Panc1 (cell line): ENCODE measurements around the gene ARX. TPM values are rescaled to one million over a fixed set of nuclear protein-coding genes. Genes with fewer than 3 reads are reported as not detected.

ENCODE experiments used
- ATAC-seq: fragments of 200-7000 bp; cut with Tn5 transposase; 2 replicates; pipeline ENCODE4 v1.9.1; 2020; ENCODE audit warnings: mild to moderate bottlenecking, moderate library complexity
- BruUV-seq: library from RNA; stranded (reverse); fragments of 400-500 nt; replicated peaks from 2 replicates; lab custom pipeline; 2021; lab: Mats Ljungman, UMichigan
- CTCF ChIA-PET: fragments of 300-600 bp; sonication (Branson Sonifier 250); formaldehyde crosslinking; loops from one replicate; lab custom pipeline; 2022; ENCODE audit warnings: antibody characterized with exemption; lab: Charles Lee
- POLR2A ChIA-PET: fragments of 300-600 bp; sonication (Branson Sonifier 250); formaldehyde crosslinking; loops from one replicate; lab custom pipeline; 2022; ENCODE audit warnings: antibody characterized with exemption; lab: Charles Lee
- DNase-seq: peaks from one replicate; pipeline ENCODE4 v3.0.0-alpha.2; 2010; ENCODE audit warnings: low read depth, low spot score
- H3K27ac ChIP-seq: 2 replicates; pipeline ENCODE4 v1.5.1; 2011; ENCODE audit warnings: mild to moderate bottlenecking, low read length, inconsistent platforms
- H3K27me3 ChIP-seq: fragments of 200-500 bp; sonication (Bioruptor generic); 2 replicates; pipeline ENCODE4 v1.6.0; 2014; ENCODE audit warnings: low read length, inconsistent platforms; ENCODE audit not compliant: control insufficient read depth, insufficient read depth
- H3K36me3 ChIP-seq: fragments of 200-500 bp; sonication (Bioruptor generic); 2 replicates; pipeline ENCODE4 v1.5.1; 2014; ENCODE audit warnings: inconsistent platforms, mild to moderate bottlenecking, low read length, moderate library complexity; ENCODE audit not compliant: control insufficient read depth, insufficient read depth
- H3K4me1 ChIP-seq: 2 replicates; pipeline ENCODE4 v1.5.1; 2011; ENCODE audit warnings: inconsistent platforms, mild to moderate bottlenecking, low read length, moderate library complexity; ENCODE audit not compliant: control insufficient read depth, insufficient read depth
- H3K4me3 ChIP-seq, 2 experiments: 2 replicates each; pipeline ENCODE4 v1.5.1; 2011 to 2012; ENCODE audit warnings: low read depth in 2 of 2, low read length in 2 of 2, mild to moderate bottlenecking in 2 of 2, inconsistent platforms in 1 of 2, moderate library complexity in 1 of 2
- H3K9me3 ChIP-seq: fragments of 200-500 bp; sonication (Bioruptor generic); 2 replicates; pipeline ENCODE4 v1.5.1; 2014; ENCODE audit warnings: low read depth, mild to moderate bottlenecking, inconsistent platforms, low read length, moderate library complexity; ENCODE audit not compliant: control insufficient read depth, insufficient read depth
- CTCF ChIP-seq: fragments of 450-650 bp; IDR thresholded peaks from 2 replicates; pipeline ENCODE4 v1.5.1; 2017; ENCODE audit warnings: mild to moderate bottlenecking
- POLR2AphosphoS5 ChIP-seq: IDR thresholded peaks from 2 replicates; pipeline ENCODE4 v1.6.1; 2012; ENCODE audit warnings: mild to moderate bottlenecking, low read depth, low read length, moderate library complexity
- REST ChIP-seq, 2 experiments: IDR thresholded peaks; 2 replicates each; pipeline ENCODE4 v1.6.1; 2011 to 2012; ENCODE audit warnings: low read depth in 2 of 2, control low read depth in 1 of 2, low read length in 1 of 2, mild to moderate bottlenecking in 1 of 2, moderate library complexity in 1 of 2; ENCODE audit not compliant: insufficient read depth in 1 of 2
- SIN3A ChIP-seq: IDR thresholded peaks from 2 replicates; pipeline ENCODE4 v1.6.1; 2012; ENCODE audit warnings: low read depth, mild to moderate bottlenecking, low read length, moderate library complexity, borderline replicate concordance; ENCODE audit not compliant: insufficient read depth
- TCF7L2 ChIP-seq: IDR thresholded peaks from 2 replicates; pipeline ENCODE4 v1.6.1; 2011; ENCODE audit warnings: mild to moderate bottlenecking, low read depth, low read length, inconsistent platforms
- in situ Hi-C: cut with HindIII; loops from 2 replicates; pipeline ENCODE4 v1.10.0; 2016; ENCODE audit warnings: low sequenced_read_pairs, low pct_unique_long_range_greater_than_20kb
- intact Hi-C: fragments of 100-400 bp; cut with micrococcal nuclease; formaldehyde crosslinking; loops from one replicate; pipeline ENCODE4 v1.10.0; 2022; ENCODE audit not compliant: unreplicated experiment
- total RNA-seq: library from RNA; stranded (reverse); gene quantifications from one replicate; pipeline ENCODE4 v1.2.1, GENCODE V29; 2021; ENCODE audit not compliant: unreplicated experiment

Gene ARX
- total RNA-seq, 1 experiment from 2014 or later = 0.15 TPM

GRCh38 chrX:24955372-24955930 lies 60.3 kb downstream of the ARX start:
- TF ChIP-seq CTCF = no peak
- no peak for TF ChIP-seq REST (IDR thresholded peaks at IDR 0.05; ENCODE audit: insufficient read depth in 1 of 2, low read depth in 2 of 2, low read length in 1 of 2)
- TF ChIP-seq POLR2AphosphoS5 = no peak
- TF ChIP-seq SIN3A = no peak
- no peak for TF ChIP-seq TCF7L2
- in situ Hi-C loops = no loop called here
- Histone ChIP-seq H3K27ac (no peak overlapping the region), H3K4me3 (no peak overlapping the region), H3K9me3 (no peaks in the 10 kb centered on the region), H3K36me3 (no peaks in the 10 kb centered on the region), H3K27me3 (no peaks in the 10 kb centered on the region), H3K4me1 (no peaks in the 10 kb centered on the region)
- ATAC-seq = no peak
- BruUV-seq = no TSS peak
- no peak for DNase-seq
- ChIA-PET POLR2A (no interaction called here), CTCF (interaction anchor here (0.6 kb wide), 1 partner anchor 47 kb away, joined by 3 read pairs; no protein-coding TSS in a partner anchor)
- intact Hi-C loops = no loop called here

GRCh38 chrX:24954732-24955131 lies 61.0 kb downstream of the ARX start:
- Histone ChIP-seq H3K4me3 (no peak overlapping the region), H3K27ac (no peak overlapping the region), H3K9me3 (no peaks in the 10 kb centered on the region), H3K36me3 (no peaks in the 10 kb centered on the region), H3K27me3 (no peaks in the 10 kb centered on the region), H3K4me1 (no peaks in the 10 kb centered on the region)
- BruUV-seq = no TSS peak
- in situ Hi-C loops = no loop called here
- ChIA-PET CTCF (no interaction called here), POLR2A (no interaction called here)
- TF ChIP-seq TCF7L2 (no peak), SIN3A (no peak), REST (IDR thresholded peaks at IDR 0.05; ENCODE audit: insufficient read depth in 1 of 2, low read depth in 2 of 2, low read length in 1 of 2) (no peak), POLR2AphosphoS5 (no peak), CTCF (no peak)
- DNase-seq = no peak
- ATAC-seq = no peak
- intact Hi-C loops = no loop called here
